Kidney epithelial cell (primary cell): ENCODE results near the gene RXFP3. TPM values are rescaled to one million over a fixed set of nuclear protein-coding genes. Genes with fewer than 3 reads are reported as not detected.
"Not testable (repeated sequence)": the region's sequence is repeated elsewhere in the genome, so short reads cannot be mapped to it uniquely, and the experiment has no call there.

ENCODE experiments used
- DNase-seq: peaks from one replicate; pipeline ENCODE4 v3.0.0-alpha.2; 2010; ENCODE audit warnings: low read depth
- H3K27me3 ChIP-seq: 2 replicates; pipeline ENCODE4 v1.6.0; 2011; ENCODE audit warnings: low read length; ENCODE audit not compliant: control insufficient read depth, insufficient read depth
- H3K36me3 ChIP-seq: 2 replicates; pipeline ENCODE4 v1.5.1; 2011; ENCODE audit warnings: low read length; ENCODE audit not compliant: control insufficient read depth, insufficient read depth
- H3K4me3 ChIP-seq: 2 replicates; pipeline ENCODE4 v1.5.1; 2011; ENCODE audit warnings: low read depth, mild to moderate bottlenecking, control low read depth, low read length
- total RNA-seq: library from RNA; depleted of rRNA; stranded (reverse); fragments of >200 nt; gene quantifications from 2 replicates; pipeline ENCODE4 v1.2.3, GENCODE V29; 2015
- TF ChIP-seq, protein P1 (sequence below): IDR thresholded peaks from 2 replicates; pipeline ENCODE4 v1.5.1; 2011; ENCODE audit warnings: mild to moderate bottlenecking, moderate library complexity, low read length, control low read depth, inconsistent platforms; ENCODE audit not compliant: insufficient read depth, poor library complexity, severe bottlenecking

The RXFP3 gene
- total RNA-seq, 1 donor from 2014 or later: not detected

DNA sequence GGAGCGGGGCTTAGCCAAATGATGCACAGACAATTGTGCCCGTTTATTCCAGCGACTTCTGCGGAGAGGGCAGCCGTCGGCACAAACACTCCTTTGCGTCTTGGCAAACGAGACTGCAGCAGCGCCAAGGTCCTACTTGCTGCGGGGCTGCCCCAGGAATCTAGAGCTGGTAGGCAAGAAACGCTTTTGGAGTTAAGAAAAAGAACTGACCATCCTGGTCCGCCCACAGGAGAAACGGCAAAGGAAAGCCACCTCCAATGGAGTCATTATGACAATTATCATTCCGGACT is 2.3 kb downstream of the RXFP3 start:
- TF ChIP-seq, protein P1, sequence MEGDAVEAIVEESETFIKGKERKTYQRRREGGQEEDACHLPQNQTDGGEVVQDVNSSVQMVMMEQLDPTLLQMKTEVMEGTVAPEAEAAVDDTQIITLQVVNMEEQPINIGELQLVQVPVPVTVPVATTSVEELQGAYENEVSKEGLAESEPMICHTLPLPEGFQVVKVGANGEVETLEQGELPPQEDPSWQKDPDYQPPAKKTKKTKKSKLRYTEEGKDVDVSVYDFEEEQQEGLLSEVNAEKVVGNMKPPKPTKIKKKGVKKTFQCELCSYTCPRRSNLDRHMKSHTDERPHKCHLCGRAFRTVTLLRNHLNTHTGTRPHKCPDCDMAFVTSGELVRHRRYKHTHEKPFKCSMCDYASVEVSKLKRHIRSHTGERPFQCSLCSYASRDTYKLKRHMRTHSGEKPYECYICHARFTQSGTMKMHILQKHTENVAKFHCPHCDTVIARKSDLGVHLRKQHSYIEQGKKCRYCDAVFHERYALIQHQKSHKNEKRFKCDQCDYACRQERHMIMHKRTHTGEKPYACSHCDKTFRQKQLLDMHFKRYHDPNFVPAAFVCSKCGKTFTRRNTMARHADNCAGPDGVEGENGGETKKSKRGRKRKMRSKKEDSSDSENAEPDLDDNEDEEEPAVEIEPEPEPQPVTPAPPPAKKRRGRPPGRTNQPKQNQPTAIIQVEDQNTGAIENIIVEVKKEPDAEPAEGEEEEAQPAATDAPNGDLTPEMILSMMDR: no peak
- peaks cover 42% of the 10 kb centered on the region for H3K27me3 ChIP-seq
- H3K36me3 ChIP-seq: no peaks in the 10 kb centered on the region
- H3K4me3 ChIP-seq: no peak overlapping the region
- no peak for DNase-seq

GRCh38 chr5:33938881-33939280 is 2.7 kb downstream of the RXFP3 start:
- H3K36me3 ChIP-seq: no peaks in the 10 kb centered on the region
- H3K4me3 ChIP-seq: no peak overlapping the region
- peaks cover 42% of the 10 kb centered on the region for H3K27me3 ChIP-seq
- TF ChIP-seq, protein P1: no peak
- no peak for DNase-seq

GRCh38 chr5:33939556-33940262 is 3.5 kb downstream of the RXFP3 start:
- Histone ChIP-seq H3K4me3 (no peak overlapping the region), H3K27me3 (peaks cover 45% of the 10 kb centered on the region), H3K36me3 (no peaks in the 10 kb centered on the region)
- TF ChIP-seq, protein P1: no peak
- DNase-seq: no peak

DNA sequence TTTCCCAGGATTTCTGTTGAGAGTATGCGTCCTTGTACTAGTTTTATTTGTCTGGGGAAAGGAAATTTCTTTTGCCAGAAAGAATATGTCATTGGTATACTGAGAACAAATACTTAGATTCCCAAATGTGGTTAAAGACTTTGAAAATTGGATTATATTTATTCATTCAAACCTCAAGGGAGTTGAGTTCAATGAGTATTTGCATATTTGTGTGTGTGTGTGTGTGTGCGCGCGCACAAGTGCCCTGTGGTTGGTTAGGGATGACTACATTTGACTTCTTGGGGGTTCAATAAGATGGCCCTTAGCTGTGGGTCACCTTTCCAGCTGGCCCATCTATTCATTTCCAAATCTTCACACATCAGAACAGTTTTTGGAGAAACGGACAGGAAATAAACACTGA is 4.9 kb downstream of the RXFP3 start:
- Histone ChIP-seq H3K4me3 (no peak overlapping the region), H3K36me3 (no peaks in the 10 kb centered on the region), H3K27me3 (peaks cover 44% of the 10 kb centered on the region)
- TF ChIP-seq, protein P1: no peak
- DNase-seq: no peak

DNA sequence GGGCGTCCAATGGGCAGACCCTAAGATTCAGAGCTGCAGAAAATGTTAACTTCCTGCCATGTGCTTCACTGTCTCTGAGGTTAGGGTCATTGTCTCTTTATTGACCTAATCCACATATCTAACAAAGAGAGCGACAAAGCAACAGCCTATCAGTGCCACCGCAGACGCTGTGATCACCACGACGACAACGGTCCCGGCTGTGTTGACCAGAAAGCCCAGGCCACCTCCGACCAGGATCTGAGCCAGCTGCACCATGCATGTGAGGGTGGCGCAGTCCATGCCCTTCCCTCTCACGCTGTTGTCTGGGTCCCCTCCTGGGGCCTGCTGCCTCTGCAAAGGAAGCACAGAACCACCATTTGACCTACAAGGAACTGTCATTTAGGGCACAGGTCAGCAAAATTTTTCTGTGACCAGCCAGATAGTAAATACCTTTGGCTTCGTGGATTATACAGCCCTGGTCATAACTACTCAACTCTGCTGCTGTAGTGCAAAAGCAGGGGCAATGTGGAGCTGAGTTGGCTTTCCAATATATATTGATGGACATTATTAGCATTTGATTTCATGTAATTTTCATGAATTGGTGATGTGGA is 8.5 kb downstream of the RXFP3 start:
- no peak for DNase-seq
- Histone ChIP-seq H3K4me3 (no peak overlapping the region), H3K36me3 (no peaks in the 10 kb centered on the region), H3K27me3 (peaks cover 14% of the 10 kb centered on the region)
- TF ChIP-seq, protein P1: no peak

DNA sequence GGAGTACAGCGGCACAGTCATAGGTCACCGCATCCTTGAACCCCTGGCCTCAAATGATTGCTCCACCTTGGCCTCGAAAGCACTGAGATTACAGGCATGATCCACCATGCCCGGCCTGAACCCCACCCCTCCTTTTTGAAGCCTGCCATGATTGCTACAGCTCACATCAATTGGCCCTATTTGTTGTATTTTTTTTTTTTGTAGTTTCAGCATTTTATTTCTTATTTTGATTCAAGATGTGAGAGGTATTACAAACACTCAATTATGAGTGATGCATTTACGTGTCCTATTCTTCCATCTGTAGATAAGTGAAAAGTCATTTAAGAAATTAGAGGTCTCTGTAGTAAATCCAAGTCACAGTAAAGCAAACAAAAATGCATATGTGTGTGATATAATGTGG is 16.0 kb downstream of the RXFP3 start:
- H3K27me3 ChIP-seq, DNase-seq, H3K36me3 ChIP-seq, H3K4me3 ChIP-seq: not testable (repeated sequence)
